K562 (cell line): ENCODE results near the gene HDAC7. TPM values are rescaled to one million over a fixed set of nuclear protein-coding genes. Genes with fewer than 3 reads are reported as not detected.

Source experiments
- CEBPG ChIP-seq, 3 experiments: fragments of 200-800 bp in 1 of 3; sonication (Bioruptor generic) in 1 of 3; sonication (generic) in 1 of 3; formaldehyde crosslinking in 1 of 3; IDR thresholded peaks in 2 of 3; conservative IDR thresholded peaks in 1 of 3; 2 replicates each; pipeline versions ENCODE4 v1.6.1 to v1.8.0; 2016 to 2022; ENCODE audit warnings: missing compliant biosample characterization in 2 of 3, missing genetic modification characterization in 2 of 3, mild to moderate bottlenecking in 1 of 3, missing genetic modification reagents in 1 of 3
- EGR1 ChIP-seq: fragments of 450-650 bp; conservative IDR thresholded peaks from 2 replicates; pipeline ENCODE4 v1.6.1; 2017; ENCODE audit warnings: mild to moderate bottlenecking
- GABPA ChIP-seq: fragments of 200-800 bp; sonication (Bioruptor generic); conservative IDR thresholded peaks from 2 replicates; pipeline ENCODE4 v1.6.1; 2016; ENCODE audit warnings: low read depth, missing genetic modification characterization, missing compliant biosample characterization
- NFIC ChIP-seq: fragments of 450-650 bp; IDR thresholded peaks from 2 replicates; pipeline ENCODE4 v1.6.1; 2017; ENCODE audit warnings: mild to moderate bottlenecking, inconsistent platforms
- TCF3 ChIP-seq: sonication (generic); formaldehyde crosslinking; IDR thresholded peaks from 2 replicates; pipeline ENCODE4 v1.4.0; 2020; ENCODE audit warnings: mild to moderate bottlenecking, missing genetic modification reagents
- TCF7L2 ChIP-seq: fragments of 150-350 bp; IDR thresholded peaks from 2 replicates; pipeline ENCODE4 v1.6.1; 2016; ENCODE audit warnings: low read depth, mild to moderate bottlenecking, low read length, moderate library complexity
- ZNF197 ChIP-seq: fragments of 200-800 bp; sonication (Bioruptor generic); IDR thresholded peaks from 2 replicates; pipeline ENCODE4 v1.6.1; 2016; ENCODE audit warnings: low read depth, missing genetic modification characterization, missing compliant biosample characterization
- ZNF253 ChIP-seq: fragments of 250-450 bp; sonication (Bioruptor Pico); conservative IDR thresholded peaks from 2 replicates; pipeline ENCODE4 v1.6.1; 2021; ENCODE audit warnings: mild to moderate bottlenecking
- ZNF583 ChIP-seq: fragments of 250-450 bp; sonication (Bioruptor Pico); IDR thresholded peaks from 2 replicates; pipeline ENCODE4 v1.4.0; 2020
- ZNF780A ChIP-seq: fragments of 250-450 bp; sonication (Bioruptor Pico); IDR thresholded peaks from 2 replicates; pipeline ENCODE4 v1.5.0; 2021; ENCODE audit warnings: mild to moderate bottlenecking
- polyA plus RNA-seq, 8 experiments: library from polyadenylated mRNA; depleted of rRNA in 4 of 8; stranded (reverse) in 5 of 8; unstranded in 3 of 8; fragments of >200 nt; fragmentation: Nextera tagmentation in 2 of 8; fragmentation: Illumina TruSeq in 1 of 8; extraction: Ambion mirVana in 2 of 8; extraction: Trizol in 1 of 8; gene quantifications; 2 replicates each; pipeline versions ENCODE4 v1.2.1 to v1.2.3, GENCODE V29; 2011 to 2014; ENCODE audit warnings: inconsistent platforms in 1 of 8, missing spikeins in 1 of 8
- total RNA-seq, 7 experiments: library from RNA; depleted of rRNA in 6 of 7; stranded (reverse); fragments of >200 nt in 6 of 7; fragmentation: Illumina TruSeq in 2 of 7; extraction: Trizol in 2 of 7; gene quantifications; 2 replicates each; pipeline versions ENCODE4 v1.2.1 to v1.2.3, GENCODE V29; 2011 to 2021; ENCODE audit warnings: low replicate concordance in 1 of 7
- TF ChIP-seq, protein P1 (sequence below): fragments of 450-650 bp; IDR thresholded peaks from 2 replicates; pipeline ENCODE4 v1.6.1; 2016; ENCODE audit warnings: low read depth
- TF ChIP-seq, protein P2 (sequence below): fragments of 250-450 bp; sonication (Bioruptor Pico); IDR thresholded peaks from 2 replicates; pipeline ENCODE4 v1.5.0; 2021
- TF ChIP-seq, protein P3 (sequence below): conservative IDR thresholded peaks from 2 replicates; pipeline ENCODE4 v1.6.1; 2011; ENCODE audit warnings: low read depth, mild to moderate bottlenecking, low read length; ENCODE audit not compliant: control insufficient read depth
- TF ChIP-seq, protein P4 (sequence below): sonication (generic); formaldehyde crosslinking; IDR thresholded peaks from 2 replicates; pipeline ENCODE4 v1.8.0; 2022; ENCODE audit warnings: mild to moderate bottlenecking, missing genetic modification reagents

HDAC7 gene
- total and polyA plus RNA-seq, 9 of the 15 experiments (the other 6 are each of a cell fraction or from before 2014, with no cell fraction given), result 2.5 to 129 (median 31.1) TPM

DNA sequence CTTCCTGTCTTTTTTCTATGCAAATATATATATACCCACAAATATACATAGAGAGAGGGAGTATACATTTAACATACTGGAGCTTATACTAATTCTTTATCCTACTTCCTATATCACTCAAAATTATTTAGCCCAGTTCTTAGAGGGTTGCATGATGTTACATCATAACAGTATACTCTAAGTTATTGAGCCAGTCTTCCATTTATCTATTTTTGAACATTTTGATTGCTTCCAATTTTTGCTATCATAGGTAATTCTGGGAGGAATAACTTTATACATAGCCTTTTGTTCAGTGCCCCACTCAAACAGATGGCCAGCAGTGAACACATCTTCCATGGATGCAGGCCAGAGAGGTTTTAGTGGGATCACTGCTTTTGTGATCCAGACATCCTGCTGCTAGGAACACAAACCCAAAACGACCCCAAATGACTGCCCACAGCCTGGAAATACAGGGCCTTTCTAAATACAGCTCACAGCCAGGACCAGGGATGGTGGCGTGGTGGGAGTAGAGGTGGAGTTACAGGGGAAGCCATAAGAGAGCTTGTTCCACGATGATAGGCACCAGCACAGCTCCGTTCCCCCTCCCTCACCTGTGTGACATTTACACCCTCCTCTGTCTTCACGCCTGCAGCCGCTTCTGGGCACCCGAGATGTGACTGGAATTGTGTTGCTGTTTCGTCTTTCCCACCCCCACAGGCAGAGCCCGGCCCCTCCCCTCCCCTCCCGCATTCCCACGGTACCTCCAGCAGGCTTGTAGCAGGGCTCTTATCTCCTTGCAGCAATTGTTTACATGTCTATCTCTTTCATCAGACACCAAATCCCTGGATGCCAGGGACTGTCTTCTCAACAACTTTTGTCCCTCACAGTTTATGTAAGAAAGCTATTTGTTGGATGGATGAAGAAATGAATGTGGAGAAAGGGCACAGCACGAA is 30.7 kb upstream of the HDAC7 start (continued):
- TF ChIP-seq, protein P1, sequence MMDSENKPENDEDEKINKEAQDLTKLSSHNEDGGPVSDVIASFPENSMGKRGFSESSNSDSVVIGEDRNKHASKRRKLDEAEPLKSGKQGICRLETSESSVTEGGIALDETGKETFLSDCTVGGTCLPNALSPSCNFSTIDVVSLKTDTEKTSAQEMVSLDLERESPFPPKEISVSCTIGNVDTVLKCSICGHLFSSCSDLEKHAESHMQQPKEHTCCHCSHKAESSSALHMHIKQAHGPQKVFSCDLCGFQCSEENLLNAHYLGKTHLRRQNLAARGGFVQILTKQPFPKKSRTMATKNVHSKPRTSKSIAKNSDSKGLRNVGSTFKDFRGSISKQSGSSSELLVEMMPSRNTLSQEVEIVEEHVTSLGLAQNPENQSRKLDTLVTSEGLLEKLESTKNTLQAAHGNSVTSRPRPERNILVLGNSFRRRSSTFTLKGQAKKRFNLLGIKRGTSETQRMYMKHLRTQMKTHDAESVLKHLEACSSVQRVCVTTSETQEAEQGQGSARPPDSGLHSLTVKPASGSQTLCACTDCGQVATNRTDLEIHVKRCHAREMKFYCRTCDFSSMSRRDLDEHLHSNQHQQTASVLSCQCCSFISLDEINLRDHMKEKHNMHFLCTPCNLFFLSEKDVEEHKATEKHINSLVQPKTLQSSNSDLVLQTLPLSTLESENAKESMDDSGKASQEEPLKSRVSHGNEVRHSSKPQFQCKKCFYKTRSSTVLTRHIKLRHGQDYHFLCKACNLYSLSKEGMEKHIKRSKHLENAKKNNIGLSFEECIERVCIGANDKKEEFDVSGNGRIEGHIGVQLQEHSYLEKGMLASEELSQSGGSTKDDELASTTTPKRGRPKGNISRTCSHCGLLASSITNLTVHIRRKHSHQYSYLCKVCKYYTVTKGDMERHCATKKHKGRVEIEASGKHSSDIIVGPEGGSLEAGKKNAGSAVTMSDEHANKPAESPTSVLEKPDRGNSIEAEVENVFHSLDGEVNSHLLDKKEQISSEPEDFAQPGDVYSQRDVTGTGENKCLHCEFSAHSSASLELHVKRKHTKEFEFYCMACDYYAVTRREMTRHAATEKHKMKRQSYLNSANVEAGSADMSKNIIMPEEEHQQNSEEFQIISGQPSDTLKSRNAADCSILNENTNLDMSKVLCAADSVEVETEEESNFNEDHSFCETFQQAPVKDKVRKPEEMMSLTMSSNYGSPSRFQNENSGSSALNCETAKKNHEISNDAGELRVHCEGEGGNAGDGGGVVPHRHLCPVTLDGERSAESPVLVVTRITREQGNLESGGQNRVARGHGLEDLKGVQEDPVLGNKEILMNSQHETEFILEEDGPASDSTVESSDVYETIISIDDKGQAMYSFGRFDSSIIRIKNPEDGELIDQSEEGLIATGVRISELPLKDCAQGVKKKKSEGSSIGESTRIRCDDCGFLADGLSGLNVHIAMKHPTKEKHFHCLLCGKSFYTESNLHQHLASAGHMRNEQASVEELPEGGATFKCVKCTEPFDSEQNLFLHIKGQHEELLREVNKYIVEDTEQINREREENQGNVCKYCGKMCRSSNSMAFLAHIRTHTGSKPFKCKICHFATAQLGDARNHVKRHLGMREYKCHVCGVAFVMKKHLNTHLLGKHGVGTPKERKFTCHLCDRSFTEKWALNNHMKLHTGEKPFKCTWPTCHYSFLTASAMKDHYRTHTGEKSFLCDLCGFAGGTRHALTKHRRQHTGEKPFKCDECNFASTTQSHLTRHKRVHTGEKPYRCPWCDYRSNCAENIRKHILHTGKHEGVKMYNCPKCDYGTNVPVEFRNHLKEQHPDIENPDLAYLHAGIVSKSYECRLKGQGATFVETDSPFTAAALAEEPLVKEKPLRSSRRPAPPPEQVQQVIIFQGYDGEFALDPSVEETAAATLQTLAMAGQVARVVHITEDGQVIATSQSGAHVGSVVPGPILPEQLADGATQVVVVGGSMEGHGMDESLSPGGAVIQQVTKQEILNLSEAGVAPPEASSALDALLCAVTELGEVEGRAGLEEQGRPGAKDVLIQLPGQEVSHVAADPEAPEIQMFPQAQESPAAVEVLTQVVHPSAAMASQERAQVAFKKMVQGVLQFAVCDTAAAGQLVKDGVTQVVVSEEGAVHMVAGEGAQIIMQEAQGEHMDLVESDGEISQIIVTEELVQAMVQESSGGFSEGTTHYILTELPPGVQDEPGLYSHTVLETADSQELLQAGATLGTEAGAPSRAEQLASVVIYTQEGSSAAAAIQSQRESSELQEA, result no peak
- TF ChIP-seq TCF3 (CRISPR knock-in tag) (peak; percentile 77), NFIC (no peak), ZNF583 (CRISPR knock-in tag) (no peak), ZNF780A (CRISPR knock-in tag) (no peak), EGR1 (no peak), GABPA (tag) (no peak), TCF7L2 (no peak), ZNF253 (CRISPR knock-in tag) (no peak), CEBPG (CRISPR knock-in tag; IDR thresholded peaks at IDR 0.05) (peak; percentile 66), CEBPG (tag; conservative IDR thresholded peaks at IDR 0.05 in 1 of 2, IDR thresholded peaks at IDR 0.05 in 1 of 2) (peak; percentile 84 to 93), ZNF197 (CRISPR knock-in tag) (no peak)
- TF ChIP-seq, protein P2, sequence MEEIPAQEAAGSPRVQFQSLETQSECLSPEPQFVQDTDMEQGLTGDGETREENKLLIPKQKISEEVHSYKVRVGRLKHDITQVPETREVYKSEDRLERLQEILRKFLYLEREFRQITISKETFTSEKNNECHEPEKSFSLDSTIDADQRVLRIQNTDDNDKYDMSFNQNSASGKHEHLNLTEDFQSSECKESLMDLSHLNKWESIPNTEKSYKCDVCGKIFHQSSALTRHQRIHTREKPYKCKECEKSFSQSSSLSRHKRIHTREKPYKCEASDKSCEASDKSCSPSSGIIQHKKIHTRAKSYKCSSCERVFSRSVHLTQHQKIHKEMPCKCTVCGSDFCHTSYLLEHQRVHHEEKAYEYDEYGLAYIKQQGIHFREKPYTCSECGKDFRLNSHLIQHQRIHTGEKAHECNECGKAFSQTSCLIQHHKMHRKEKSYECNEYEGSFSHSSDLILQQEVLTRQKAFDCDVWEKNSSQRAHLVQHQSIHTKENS (CRISPR knock-in tag), result no peak
- TF ChIP-seq, protein P3, sequence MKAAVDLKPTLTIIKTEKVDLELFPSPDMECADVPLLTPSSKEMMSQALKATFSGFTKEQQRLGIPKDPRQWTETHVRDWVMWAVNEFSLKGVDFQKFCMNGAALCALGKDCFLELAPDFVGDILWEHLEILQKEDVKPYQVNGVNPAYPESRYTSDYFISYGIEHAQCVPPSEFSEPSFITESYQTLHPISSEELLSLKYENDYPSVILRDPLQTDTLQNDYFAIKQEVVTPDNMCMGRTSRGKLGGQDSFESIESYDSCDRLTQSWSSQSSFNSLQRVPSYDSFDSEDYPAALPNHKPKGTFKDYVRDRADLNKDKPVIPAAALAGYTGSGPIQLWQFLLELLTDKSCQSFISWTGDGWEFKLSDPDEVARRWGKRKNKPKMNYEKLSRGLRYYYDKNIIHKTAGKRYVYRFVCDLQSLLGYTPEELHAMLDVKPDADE, result no peak
- TF ChIP-seq, protein P4, sequence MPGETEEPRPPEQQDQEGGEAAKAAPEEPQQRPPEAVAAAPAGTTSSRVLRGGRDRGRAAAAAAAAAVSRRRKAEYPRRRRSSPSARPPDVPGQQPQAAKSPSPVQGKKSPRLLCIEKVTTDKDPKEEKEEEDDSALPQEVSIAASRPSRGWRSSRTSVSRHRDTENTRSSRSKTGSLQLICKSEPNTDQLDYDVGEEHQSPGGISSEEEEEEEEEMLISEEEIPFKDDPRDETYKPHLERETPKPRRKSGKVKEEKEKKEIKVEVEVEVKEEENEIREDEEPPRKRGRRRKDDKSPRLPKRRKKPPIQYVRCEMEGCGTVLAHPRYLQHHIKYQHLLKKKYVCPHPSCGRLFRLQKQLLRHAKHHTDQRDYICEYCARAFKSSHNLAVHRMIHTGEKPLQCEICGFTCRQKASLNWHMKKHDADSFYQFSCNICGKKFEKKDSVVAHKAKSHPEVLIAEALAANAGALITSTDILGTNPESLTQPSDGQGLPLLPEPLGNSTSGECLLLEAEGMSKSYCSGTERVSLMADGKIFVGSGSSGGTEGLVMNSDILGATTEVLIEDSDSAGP (CRISPR knock-in tag), result no peak
